H1 (cell line): ENCODE measurements around the gene MFNG. TPM values are rescaled to one million over a fixed set of nuclear protein-coding genes. Genes with fewer than 3 reads are reported as not detected.

Experiments used
- ATF2 ChIP-seq: IDR thresholded peaks from 2 replicates; pipeline ENCODE4 v1.6.1; 2012; ENCODE audit warnings: low read length, inconsistent platforms
- BACH1 ChIP-seq: IDR thresholded peaks from 2 replicates; pipeline ENCODE4 v1.6.1; 2012; ENCODE audit warnings: low read length, improper control_type of control experiment
- CHD7 ChIP-seq: fragments of 300-600 bp; sonication (generic); IDR thresholded peaks from 2 replicates; pipeline ENCODE4 v1.7.1; 2012; ENCODE audit warnings: low read length, moderate library complexity, mild to moderate bottlenecking, inconsistent platforms; ENCODE audit not compliant: insufficient replicate concordance
- HDAC6 ChIP-seq: IDR thresholded peaks from one replicate; pipeline ENCODE4 v1.7.1; 2012; ENCODE audit warnings: low read depth, mild to moderate bottlenecking, inconsistent platforms, low read length, moderate library complexity
- NRF1 ChIP-seq: IDR thresholded peaks from 2 replicates; pipeline ENCODE4 v1.6.1; 2011; ENCODE audit warnings: mild to moderate bottlenecking, low read depth, low read length, improper control_type of control experiment
- RXRA ChIP-seq: IDR thresholded peaks from 2 replicates; pipeline ENCODE4 v1.6.1; 2011; ENCODE audit warnings: low read depth, mild to moderate bottlenecking, low read length, moderate library complexity; ENCODE audit not compliant: insufficient read depth
- SIX5 ChIP-seq: IDR thresholded peaks from 2 replicates; pipeline ENCODE4 v1.6.1; 2011; ENCODE audit warnings: mild to moderate bottlenecking, low read depth, low read length
- polyA plus RNA-seq, 7 experiments: library from polyadenylated mRNA; depleted of rRNA in 3 of 7; stranded (reverse) in 5 of 7; unstranded in 2 of 7; fragments of >200 nt in 5 of 7; fragments of 200-250 nt in 2 of 7; gene quantifications; 1 replicate in 5 of 7; 2 replicates in 1 of 7; 4 replicates in 1 of 7; pipeline versions ENCODE4 v1.2.1 to v1.2.3, GENCODE V29; 2011 to 2013; ENCODE audit warnings: missing spikeins in 2 of 7, mixed read lengths in 2 of 7
- total RNA-seq: library from RNA; stranded (reverse); fragmentation: NEBNext Ultra II Directional; extraction: Animal tissue kit (Norgen Biotek cat#: 25700); gene quantifications from 2 replicates; pipeline ENCODE4 v1.2.1, GENCODE V29; 2021

MFNG gene
- total and polyA plus RNA-seq, 2 of the 8 experiments (the other 6 are each of a cell fraction or from before 2014, with no cell fraction given), result 1.7 to 5.5 TPM

- TF ChIP-seq CHD7 (no peak), BACH1 (no peak), NRF1 (no peak), ATF2 (no peak), RXRA (no peak), HDAC6 (no peak), SIX5 (no peak)
These were observed 64.7 kb downstream of the MFNG start (continued) for GRCh38 chr22:37421468-37421877.
